OCI-LY1 (cell line): ENCODE results near the gene TST.

Experiments
- EZH2 ChIP-seq: fragments of 200-600 bp; sonication (generic), shearing (Covaris generic); IDR thresholded peaks from 2 replicates; pipeline ENCODE4 v1.8.0; 2017; ENCODE audit warnings: borderline replicate concordance, mixed run types, mild to moderate bottlenecking, antibody characterized with exemption, low read length, moderate library complexity, mixed read lengths
- TF ChIP-seq, protein P1 (sequence below): fragments of 200-600 bp; sonication (generic), shearing (Covaris generic); IDR thresholded peaks from 2 replicates; pipeline ENCODE4 v1.5.1; 2017; ENCODE audit warnings: mild to moderate bottlenecking, antibody characterized with exemption, low read length, moderate library complexity, mixed read lengths

DNA sequence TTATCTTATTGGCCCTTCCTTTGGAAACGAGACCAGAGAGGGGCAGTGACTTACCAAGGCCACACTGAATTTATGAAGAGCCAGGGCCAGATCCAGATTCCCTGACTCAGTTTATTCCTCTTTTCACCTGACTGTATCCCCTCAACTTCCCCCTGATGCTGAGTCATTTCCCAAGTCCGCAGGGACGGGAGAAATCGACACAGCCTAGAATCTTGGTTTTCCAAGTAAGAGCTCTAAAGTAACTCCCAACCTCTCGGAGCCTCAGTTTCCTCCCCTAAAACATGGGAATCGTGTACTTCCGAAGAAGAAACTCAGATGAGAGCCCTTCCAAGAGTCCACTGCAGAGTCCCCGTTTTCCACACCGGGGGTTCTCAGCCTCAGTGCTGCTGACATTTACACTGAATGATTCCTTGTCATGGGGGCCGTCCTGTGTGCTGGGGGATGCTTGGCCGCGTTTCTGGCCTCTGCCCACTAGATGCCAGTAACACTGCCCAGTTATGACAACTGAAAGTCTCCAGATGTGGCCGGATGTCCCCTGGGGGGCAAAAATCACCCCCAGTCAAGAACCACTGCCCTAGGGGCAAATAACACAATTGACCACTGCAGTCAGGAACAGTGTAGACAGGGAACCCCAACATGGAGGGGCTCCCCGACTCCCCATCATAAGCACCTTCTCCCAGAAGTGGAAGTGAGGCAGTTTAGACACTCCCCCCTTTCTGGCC, 11.5 kb upstream of the TST start:
- TF ChIP-seq, protein P1, sequence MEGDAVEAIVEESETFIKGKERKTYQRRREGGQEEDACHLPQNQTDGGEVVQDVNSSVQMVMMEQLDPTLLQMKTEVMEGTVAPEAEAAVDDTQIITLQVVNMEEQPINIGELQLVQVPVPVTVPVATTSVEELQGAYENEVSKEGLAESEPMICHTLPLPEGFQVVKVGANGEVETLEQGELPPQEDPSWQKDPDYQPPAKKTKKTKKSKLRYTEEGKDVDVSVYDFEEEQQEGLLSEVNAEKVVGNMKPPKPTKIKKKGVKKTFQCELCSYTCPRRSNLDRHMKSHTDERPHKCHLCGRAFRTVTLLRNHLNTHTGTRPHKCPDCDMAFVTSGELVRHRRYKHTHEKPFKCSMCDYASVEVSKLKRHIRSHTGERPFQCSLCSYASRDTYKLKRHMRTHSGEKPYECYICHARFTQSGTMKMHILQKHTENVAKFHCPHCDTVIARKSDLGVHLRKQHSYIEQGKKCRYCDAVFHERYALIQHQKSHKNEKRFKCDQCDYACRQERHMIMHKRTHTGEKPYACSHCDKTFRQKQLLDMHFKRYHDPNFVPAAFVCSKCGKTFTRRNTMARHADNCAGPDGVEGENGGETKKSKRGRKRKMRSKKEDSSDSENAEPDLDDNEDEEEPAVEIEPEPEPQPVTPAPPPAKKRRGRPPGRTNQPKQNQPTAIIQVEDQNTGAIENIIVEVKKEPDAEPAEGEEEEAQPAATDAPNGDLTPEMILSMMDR = no peak
- TF ChIP-seq EZH2 = no peak
